ENCODE measurements around the gene NEK10. TPM values are rescaled to one million over a fixed set of nuclear protein-coding genes. Genes with fewer than 3 reads are reported as not detected.

NEK10 gene
- total RNA-seq, 1 experiment from 2014 or later: 5.7 TPM

DNA sequence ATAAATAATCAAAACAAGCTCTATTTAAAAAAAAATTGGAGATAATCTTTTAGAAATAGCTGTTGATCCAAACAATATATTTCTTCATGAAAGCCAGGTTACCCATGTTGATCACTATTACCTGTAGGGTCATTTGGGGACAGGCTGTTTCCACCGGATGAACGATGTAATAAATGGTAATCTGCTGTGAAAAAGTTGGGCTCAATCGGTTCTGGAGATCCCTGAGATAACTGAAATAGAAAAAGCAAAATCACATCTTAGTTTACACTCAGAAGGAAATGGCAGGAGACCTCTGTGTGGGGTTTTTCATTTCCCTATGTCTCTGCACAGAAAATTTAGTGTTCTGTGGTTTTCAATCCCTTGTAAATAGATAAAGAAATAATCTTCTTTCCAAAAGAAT, 249.5 kb downstream of the NEK10 start:
- ATAC-seq (no peak), DNase-seq (ENCODE audit: low read depth, low spot score) (no peak)
- POLR2A ChIA-PET: no interaction called here
- Histone ChIP-seq H3K27ac (ENCODE audit: low read length) (no peak overlapping the region), H3K4me3 (ENCODE audit: low read depth in 2 of 2, low read length in 2 of 2) (no peak overlapping the region), H3K9me3 (ENCODE audit: control insufficient read depth, insufficient read depth, low read depth, low read length) (no peaks in the 10 kb centered on the region), H3K4me1 (ENCODE audit: control insufficient read depth, insufficient read depth, low read length) (no peaks in the 10 kb centered on the region), H3K27me3 (ENCODE audit: control insufficient read depth, insufficient read depth, low read length) (no peaks in the 10 kb centered on the region), H3K36me3 (ENCODE audit: control insufficient read depth, insufficient read depth, low read length) (no peaks in the 10 kb centered on the region)
- BruUV-seq (replicated peaks): no TSS peak
- in situ Hi-C loops (cut with HindIII; ENCODE audit: low pct_unique_long_range_greater_than_20kb, low sequenced_read_pairs): no loop called here
- intact Hi-C loops (cut with micrococcal nuclease; ENCODE audit: unreplicated experiment): no loop called here
- TF ChIP-seq POLR2AphosphoS5 (IDR thresholded peaks at IDR 0.05; ENCODE audit: low read depth, low read length) (no peak), TCF7L2 (IDR thresholded peaks at IDR 0.05; ENCODE audit: low read depth, low read length) (no peak), SIN3A (IDR thresholded peaks at IDR 0.05; ENCODE audit: borderline replicate concordance, insufficient read depth, low read depth, low read length) (no peak)
- TF ChIP-seq, protein P1, sequence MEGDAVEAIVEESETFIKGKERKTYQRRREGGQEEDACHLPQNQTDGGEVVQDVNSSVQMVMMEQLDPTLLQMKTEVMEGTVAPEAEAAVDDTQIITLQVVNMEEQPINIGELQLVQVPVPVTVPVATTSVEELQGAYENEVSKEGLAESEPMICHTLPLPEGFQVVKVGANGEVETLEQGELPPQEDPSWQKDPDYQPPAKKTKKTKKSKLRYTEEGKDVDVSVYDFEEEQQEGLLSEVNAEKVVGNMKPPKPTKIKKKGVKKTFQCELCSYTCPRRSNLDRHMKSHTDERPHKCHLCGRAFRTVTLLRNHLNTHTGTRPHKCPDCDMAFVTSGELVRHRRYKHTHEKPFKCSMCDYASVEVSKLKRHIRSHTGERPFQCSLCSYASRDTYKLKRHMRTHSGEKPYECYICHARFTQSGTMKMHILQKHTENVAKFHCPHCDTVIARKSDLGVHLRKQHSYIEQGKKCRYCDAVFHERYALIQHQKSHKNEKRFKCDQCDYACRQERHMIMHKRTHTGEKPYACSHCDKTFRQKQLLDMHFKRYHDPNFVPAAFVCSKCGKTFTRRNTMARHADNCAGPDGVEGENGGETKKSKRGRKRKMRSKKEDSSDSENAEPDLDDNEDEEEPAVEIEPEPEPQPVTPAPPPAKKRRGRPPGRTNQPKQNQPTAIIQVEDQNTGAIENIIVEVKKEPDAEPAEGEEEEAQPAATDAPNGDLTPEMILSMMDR (IDR thresholded peaks at IDR 0.05): no peak
- TF ChIP-seq, protein P2, sequence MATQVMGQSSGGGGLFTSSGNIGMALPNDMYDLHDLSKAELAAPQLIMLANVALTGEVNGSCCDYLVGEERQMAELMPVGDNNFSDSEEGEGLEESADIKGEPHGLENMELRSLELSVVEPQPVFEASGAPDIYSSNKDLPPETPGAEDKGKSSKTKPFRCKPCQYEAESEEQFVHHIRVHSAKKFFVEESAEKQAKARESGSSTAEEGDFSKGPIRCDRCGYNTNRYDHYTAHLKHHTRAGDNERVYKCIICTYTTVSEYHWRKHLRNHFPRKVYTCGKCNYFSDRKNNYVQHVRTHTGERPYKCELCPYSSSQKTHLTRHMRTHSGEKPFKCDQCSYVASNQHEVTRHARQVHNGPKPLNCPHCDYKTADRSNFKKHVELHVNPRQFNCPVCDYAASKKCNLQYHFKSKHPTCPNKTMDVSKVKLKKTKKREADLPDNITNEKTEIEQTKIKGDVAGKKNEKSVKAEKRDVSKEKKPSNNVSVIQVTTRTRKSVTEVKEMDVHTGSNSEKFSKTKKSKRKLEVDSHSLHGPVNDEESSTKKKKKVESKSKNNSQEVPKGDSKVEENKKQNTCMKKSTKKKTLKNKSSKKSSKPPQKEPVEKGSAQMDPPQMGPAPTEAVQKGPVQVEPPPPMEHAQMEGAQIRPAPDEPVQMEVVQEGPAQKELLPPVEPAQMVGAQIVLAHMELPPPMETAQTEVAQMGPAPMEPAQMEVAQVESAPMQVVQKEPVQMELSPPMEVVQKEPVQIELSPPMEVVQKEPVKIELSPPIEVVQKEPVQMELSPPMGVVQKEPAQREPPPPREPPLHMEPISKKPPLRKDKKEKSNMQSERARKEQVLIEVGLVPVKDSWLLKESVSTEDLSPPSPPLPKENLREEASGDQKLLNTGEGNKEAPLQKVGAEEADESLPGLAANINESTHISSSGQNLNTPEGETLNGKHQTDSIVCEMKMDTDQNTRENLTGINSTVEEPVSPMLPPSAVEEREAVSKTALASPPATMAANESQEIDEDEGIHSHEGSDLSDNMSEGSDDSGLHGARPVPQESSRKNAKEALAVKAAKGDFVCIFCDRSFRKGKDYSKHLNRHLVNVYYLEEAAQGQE (IDR thresholded peaks at IDR 0.05; ENCODE audit: insufficient read depth in 1 of 2, low read depth in 2 of 2, low read length in 1 of 2): no peak
- CTCF ChIA-PET: no interaction called here

DNA sequence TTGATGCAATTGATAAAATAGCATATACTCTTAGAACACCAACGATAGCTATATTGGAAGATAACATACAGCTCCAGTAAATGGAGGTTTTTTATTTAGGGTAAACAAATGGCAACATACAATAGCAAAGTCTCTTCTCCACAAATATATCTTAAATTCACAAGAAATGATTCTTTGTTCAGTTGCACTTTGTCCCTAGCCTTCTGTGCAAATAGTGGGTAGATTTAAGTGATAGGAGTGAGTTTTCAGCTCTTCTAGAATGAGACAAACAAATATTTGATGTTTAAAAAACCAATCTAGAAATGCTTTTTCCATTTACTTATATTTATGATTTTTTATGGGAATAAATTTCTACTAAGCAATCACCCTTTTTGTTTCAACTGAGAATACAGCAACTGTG, 253.8 kb downstream of the NEK10 start:
- Histone ChIP-seq H3K4me3 (ENCODE audit: low read depth in 2 of 2, low read length in 2 of 2) (no peak overlapping the region), H3K27ac (ENCODE audit: low read length) (no peak overlapping the region), H3K36me3 (ENCODE audit: control insufficient read depth, insufficient read depth, low read length) (no peaks in the 10 kb centered on the region), H3K4me1 (ENCODE audit: control insufficient read depth, insufficient read depth, low read length) (no peaks in the 10 kb centered on the region), H3K27me3 (ENCODE audit: control insufficient read depth, insufficient read depth, low read length) (no peaks in the 10 kb centered on the region), H3K9me3 (ENCODE audit: control insufficient read depth, insufficient read depth, low read depth, low read length) (no peaks in the 10 kb centered on the region)
- in situ Hi-C loops (cut with HindIII; ENCODE audit: low pct_unique_long_range_greater_than_20kb, low sequenced_read_pairs) (no loop called here), intact Hi-C loops (cut with micrococcal nuclease; ENCODE audit: unreplicated experiment) (no loop called here)
- CTCF ChIA-PET: interaction anchor here (0.5 kb wide), 1 partner anchor 128 kb away, joined by 7 read pairs; no protein-coding TSS in a partner anchor
- BruUV-seq (replicated peaks): no TSS peak
- DNase-seq (ENCODE audit: low read depth, low spot score): no peak
- POLR2A ChIA-PET: no interaction called here
- ATAC-seq: no peak
- TF ChIP-seq TCF7L2 (IDR thresholded peaks at IDR 0.05; ENCODE audit: low read depth, low read length): no peak
- TF ChIP-seq, protein P2 (IDR thresholded peaks at IDR 0.05; ENCODE audit: insufficient read depth in 1 of 2, low read depth in 2 of 2, low read length in 1 of 2): no peak
- TF ChIP-seq, protein P1 (IDR thresholded peaks at IDR 0.05): no peak
- TF ChIP-seq POLR2AphosphoS5 (IDR thresholded peaks at IDR 0.05; ENCODE audit: low read depth, low read length): no peak
- no peak for TF ChIP-seq SIN3A (IDR thresholded peaks at IDR 0.05; ENCODE audit: borderline replicate concordance, insufficient read depth, low read depth, low read length)

Data from Panc1 (cell line).